Mesenchymal stem cell (in vitro differentiated cells and primary cell): ENCODE data around the gene PREB.

Source experiments
- DNase-seq: peaks from one replicate; pipeline ENCODE4 v3.0.0-alpha.2; 2013
- H2AFZ ChIP-seq: one replicate; pipeline ENCODE4 v1.6.1; 2013; ENCODE audit warnings: low read depth, mild to moderate bottlenecking, control low read depth, inconsistent platforms, low read length, moderate library complexity
- H2AK5ac ChIP-seq: 2 replicates; pipeline ENCODE4 v1.6.1; 2013; ENCODE audit warnings: low read length, moderate library complexity, mild to moderate bottlenecking, inconsistent platforms; ENCODE audit not compliant: severe bottlenecking
- H2BK120ac ChIP-seq: one replicate; pipeline ENCODE4 v1.6.1; 2013; ENCODE audit warnings: low read depth, mild to moderate bottlenecking, inconsistent platforms, low read length, moderate library complexity
- H2BK12ac ChIP-seq, 2 experiments: one replicate each; pipeline ENCODE4 v1.6.1; 2013; ENCODE audit warnings: inconsistent platforms in 2 of 2, low read length in 2 of 2, mild to moderate bottlenecking in 2 of 2, moderate library complexity in 2 of 2, control low read depth in 1 of 2
- H2BK15ac ChIP-seq: one replicate; pipeline ENCODE4 v1.6.1; 2013; ENCODE audit warnings: mild to moderate bottlenecking, low read depth, inconsistent platforms; ENCODE audit not compliant: poor library complexity, severe bottlenecking
- H2BK5ac ChIP-seq: 2 replicates; pipeline ENCODE4 v1.6.1; 2013; ENCODE audit warnings: low read depth, mild to moderate bottlenecking, low read length, control low read depth, inconsistent platforms; ENCODE audit not compliant: poor library complexity, severe bottlenecking
- H3K14ac ChIP-seq, 2 experiments: one replicate each; pipeline ENCODE4 v1.6.1; 2013; ENCODE audit warnings: inconsistent platforms in 2 of 2, low read length in 2 of 2, control low read depth in 1 of 2, mild to moderate bottlenecking in 1 of 2, moderate library complexity in 1 of 2
- H3K18ac ChIP-seq, 2 experiments: one replicate each; pipeline ENCODE4 v1.6.1; 2013; ENCODE audit warnings: inconsistent platforms in 2 of 2, low read length in 2 of 2, control low read depth in 1 of 2, low read depth in 1 of 2, mild to moderate bottlenecking in 1 of 2
- H3K23ac ChIP-seq, 2 experiments: one replicate each; pipeline ENCODE4 v1.6.1; 2013; ENCODE audit warnings: inconsistent platforms in 2 of 2, low read length in 2 of 2, mild to moderate bottlenecking in 2 of 2, moderate library complexity in 2 of 2, control low read depth in 1 of 2
- H3K27ac ChIP-seq: 2 replicates; pipeline ENCODE4 v1.5.1; 2013; ENCODE audit warnings: mild to moderate bottlenecking, moderate library complexity, low read length, control low read depth, inconsistent platforms; ENCODE audit not compliant: poor library complexity, severe bottlenecking
- H3K27me3 ChIP-seq, 2 experiments: 2 replicates each; pipeline versions ENCODE4 v1.6.1 to v1.7.0; 2013; ENCODE audit warnings: low read length in 2 of 2, mild to moderate bottlenecking in 2 of 2, moderate library complexity in 2 of 2, control low read depth in 1 of 2, inconsistent platforms in 1 of 2; ENCODE audit not compliant: control insufficient read depth in 1 of 2, insufficient read depth in 1 of 2
- H3K36me3 ChIP-seq, 2 experiments: 2 replicates each; pipeline versions ENCODE4 v1.6.1 to v1.7.0; 2013; ENCODE audit warnings: low read length in 2 of 2, control low read depth in 1 of 2, inconsistent platforms in 1 of 2, low read depth in 1 of 2, mild to moderate bottlenecking in 1 of 2; ENCODE audit not compliant: insufficient read depth in 2 of 2, control insufficient read depth in 1 of 2
- H3K4ac ChIP-seq, 2 experiments: one replicate each; pipeline ENCODE4 v1.6.1; 2013; ENCODE audit warnings: inconsistent platforms in 2 of 2, low read length in 2 of 2, mild to moderate bottlenecking in 2 of 2, moderate library complexity in 2 of 2, control low read depth in 1 of 2, low read depth in 1 of 2
- H3K4me1 ChIP-seq: 2 replicates; pipeline ENCODE4 v1.6.1; 2013; ENCODE audit warnings: low read depth, low read length, control low read depth; ENCODE audit not compliant: control insufficient read depth, insufficient read depth
- H3K4me2 ChIP-seq: 2 replicates; pipeline ENCODE4 v1.6.1; 2013; ENCODE audit warnings: low read length, mild to moderate bottlenecking, inconsistent platforms; ENCODE audit not compliant: poor library complexity, severe bottlenecking
- H3K4me3 ChIP-seq, 2 experiments: 2 replicates each; pipeline versions ENCODE4 v1.5.1 to v1.7.0; 2013; ENCODE audit warnings: low read length in 2 of 2, mild to moderate bottlenecking in 2 of 2, control low read depth in 1 of 2, low read depth in 1 of 2; ENCODE audit not compliant: insufficient read depth in 1 of 2
- H3K79me1 ChIP-seq: replicated peaks from 2 replicates; pipeline ENCODE4 v1.6.1; 2013; ENCODE audit warnings: mild to moderate bottlenecking, control low read depth, low read length, inconsistent platforms; ENCODE audit not compliant: poor library complexity, severe bottlenecking
- H3K9ac ChIP-seq: 2 replicates; pipeline ENCODE4 v1.7.0; 2013; ENCODE audit warnings: mild to moderate bottlenecking, low read length, moderate library complexity
- H3K9me3 ChIP-seq: 2 replicates; pipeline ENCODE4 v1.7.0; 2013; ENCODE audit warnings: mild to moderate bottlenecking, low read length; ENCODE audit not compliant: control insufficient read depth
- H4K8ac ChIP-seq: one replicate; pipeline ENCODE4 v1.6.1; 2013; ENCODE audit warnings: inconsistent platforms, mild to moderate bottlenecking, low read length, moderate library complexity
- H4K91ac ChIP-seq: one replicate; pipeline ENCODE4 v1.6.1; 2013; ENCODE audit warnings: mild to moderate bottlenecking, low read length, inconsistent platforms
- WGBS: methylation state at CpG from one replicate; pipeline ENCODE4 v1.1.7; 2013; ENCODE audit warnings: mixed read lengths; 5-methylcytosine and 5-hydroxymethylcytosine counted together

PREB gene

DNA sequence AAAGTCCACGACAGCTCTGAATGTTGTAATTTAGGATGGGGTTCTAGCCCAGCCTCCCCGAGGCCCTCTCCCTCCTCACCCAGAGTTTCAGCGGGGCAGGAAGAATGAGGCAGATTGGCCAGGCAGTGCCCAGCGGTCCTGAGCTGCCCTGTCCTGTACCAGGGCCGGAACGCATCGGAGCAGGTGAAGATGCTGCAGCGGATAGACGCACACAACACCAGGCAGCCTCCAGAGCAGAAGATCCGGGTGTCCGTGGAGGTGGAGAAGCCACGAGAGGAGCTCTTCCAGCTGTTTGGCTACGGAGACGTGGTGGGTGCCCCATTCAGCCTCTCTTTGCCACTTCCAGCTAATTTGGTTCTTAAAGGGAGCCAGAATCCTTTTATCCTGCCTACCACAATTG lies 37.1 kb downstream of the PREB start:
- Histone ChIP-seq H4K91ac (no peak overlapping the region), H2BK15ac (no peak overlapping the region), H3K14ac (no peak overlapping the region), H3K27ac (no peak overlapping the region), H2AK5ac (no peak overlapping the region), H2BK5ac (no peak overlapping the region), H4K8ac (no peak overlapping the region), H3K4ac (no peak overlapping the region), H2AFZ (no peak overlapping the region), H3K9me3 (no peaks in the 10 kb centered on the region), H3K18ac (no peak overlapping the region), H2BK120ac (no peak overlapping the region), H3K4me2 (no peak overlapping the region), H2BK12ac (no peak overlapping the region), H3K36me3 (no peaks in the 10 kb centered on the region), H3K79me1 (no peaks in the 10 kb centered on the region), H3K4me3 (no peak overlapping the region), H3K9ac (no peak overlapping the region), H3K27me3 (peaks cover 6 to 24% of the 10 kb centered on the region in 2 experiments), H3K23ac (no peak overlapping the region), H3K4me1 (peaks cover 20% of the 10 kb centered on the region)
- no peak for DNase-seq
- WGBS: 91% methylated on average over 14 of the region's 14 CpGs

DNA sequence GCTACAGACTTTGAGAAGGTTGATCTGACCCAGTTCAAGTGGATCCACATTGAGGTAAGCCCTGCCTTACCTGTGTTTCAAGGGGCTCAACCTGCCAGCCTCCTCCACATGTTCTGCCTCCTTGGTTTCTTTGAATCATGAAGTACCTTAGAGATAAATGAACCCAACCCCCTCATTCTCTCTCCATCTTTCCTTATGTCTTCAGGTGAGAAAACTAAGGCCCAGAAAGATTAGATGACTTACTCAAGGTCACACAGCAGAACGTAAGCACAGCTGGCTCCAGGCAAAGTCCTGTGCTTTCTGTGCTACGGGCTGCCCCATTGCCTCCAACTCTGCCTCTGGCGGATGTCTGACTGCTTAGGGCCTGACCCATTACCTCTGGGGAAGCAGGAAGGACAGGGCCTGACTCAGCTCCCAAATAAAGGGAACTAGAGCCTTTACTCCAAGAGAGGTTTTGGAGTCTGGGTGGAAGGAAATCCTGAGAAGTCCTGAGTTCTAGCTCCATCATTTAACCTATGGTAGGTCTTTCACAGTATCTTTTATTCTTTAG lies 37.6 kb downstream of the PREB start:
- no peak overlapping the region for H3K23ac ChIP-seq
- H2BK120ac ChIP-seq: no peak overlapping the region
- no peak overlapping the region for H2BK12ac ChIP-seq
- H3K4me2 ChIP-seq: no peak overlapping the region
- H2AFZ ChIP-seq: no peak overlapping the region
- H3K79me1 ChIP-seq: no peaks in the 10 kb centered on the region
- no peak overlapping the region for H2BK5ac ChIP-seq
- H2AK5ac ChIP-seq: no peak overlapping the region
- H3K4ac ChIP-seq: no peak overlapping the region
- no peak overlapping the region for H2BK15ac ChIP-seq
- H4K8ac ChIP-seq: no peak overlapping the region
- WGBS: 87% methylated on average over 3 of the region's 3 CpGs
- H4K91ac ChIP-seq: no peak overlapping the region
- H3K14ac ChIP-seq: no peak overlapping the region
- peaks cover 20% of the 10 kb centered on the region for H3K4me1 ChIP-seq
- H3K9ac ChIP-seq: no peak overlapping the region
- no peaks in the 10 kb centered on the region for H3K36me3 ChIP-seq
- no peak overlapping the region for H3K18ac ChIP-seq
- DNase-seq: no peak
- no peak overlapping the region for H3K27ac ChIP-seq
- no peaks in the 10 kb centered on the region for H3K9me3 ChIP-seq
- peaks cover 1 to 19% of the 10 kb centered on the region in 2 experiments for H3K27me3 ChIP-seq
- H3K4me3 ChIP-seq: no peak overlapping the region

GRCh38 chr2:27095745-27096651 lies 38.4 kb downstream of the PREB start:
- H2BK120ac ChIP-seq: no peak overlapping the region
- 42% methylated on average over 18 of the region's 18 CpGs for WGBS

GRCh38 chr2:27095427-27095744 lies 39.0 kb downstream of the PREB start:
- H3K4me2 ChIP-seq: no peak overlapping the region
- no peak overlapping the region for H2BK120ac ChIP-seq
- H2AFZ ChIP-seq: peak overlapping the region; percentile 46
- H3K27ac ChIP-seq: no peak overlapping the region
- no peak overlapping the region for H2BK5ac ChIP-seq
- no peak overlapping the region for H3K23ac ChIP-seq
- no peaks in the 10 kb centered on the region for H3K79me1 ChIP-seq
- H3K9ac ChIP-seq: no peak overlapping the region
- H2BK12ac ChIP-seq: no peak overlapping the region
- H3K9me3 ChIP-seq: no peaks in the 10 kb centered on the region
- peaks cover 20% of the 10 kb centered on the region for H3K4me1 ChIP-seq
- H3K14ac ChIP-seq: no peak overlapping the region
- H2BK15ac ChIP-seq: no peak overlapping the region
- DNase-seq: no peak
- H3K4me3 ChIP-seq: no peak overlapping the region
- H3K18ac ChIP-seq: no peak overlapping the region
- H3K27me3 ChIP-seq: peaks cover 0 to 8% of the 10 kb centered on the region in 2 experiments
- H3K36me3 ChIP-seq: no peaks in the 10 kb centered on the region
- no peak overlapping the region for H4K91ac ChIP-seq
- 89% methylated on average over 2 of the region's 2 CpGs for WGBS
- H4K8ac ChIP-seq: no peak overlapping the region
- no peak overlapping the region for H2AK5ac ChIP-seq
- H3K4ac ChIP-seq: no peak overlapping the region

More at GRCh38 chr2:27095745-27096651, 38.4 kb downstream of the PREB start:
- H3K4me3 ChIP-seq: peak overlapping the region in 1 of 2 experiments; percentile 71
- no peaks in the 10 kb centered on the region for H3K36me3 ChIP-seq
- peaks cover 20% of the 10 kb centered on the region for H3K4me1 ChIP-seq
- no peak overlapping the region for H2BK5ac ChIP-seq
- DNase-seq: peak; percentile 59
- H3K27me3 ChIP-seq: peaks cover 0 to 11% of the 10 kb centered on the region in 2 experiments
- peak overlapping the region; percentile 76 for H4K8ac ChIP-seq
- peak overlapping the region in 1 of 2 experiments; percentile 61 for H3K18ac ChIP-seq
- H3K79me1 ChIP-seq: no peaks in the 10 kb centered on the region
- H2BK12ac ChIP-seq: no peak overlapping the region
- H3K4ac ChIP-seq: no peak overlapping the region
- H3K4me2 ChIP-seq: peak overlapping the region; percentile 44
- H3K9ac ChIP-seq: peak overlapping the region; percentile 53
- no peaks in the 10 kb centered on the region for H3K9me3 ChIP-seq
- H2BK15ac ChIP-seq: no peak overlapping the region
- no peak overlapping the region for H3K27ac ChIP-seq
- peak overlapping the region; percentile 41 for H4K91ac ChIP-seq
- H2AFZ ChIP-seq: peak overlapping the region; percentile 46
- no peak overlapping the region for H2AK5ac ChIP-seq
- no peak overlapping the region for H3K23ac ChIP-seq
- H3K14ac ChIP-seq: no peak overlapping the region
